Endothelial cell of umbilical vein (primary cell): Measurements from ENCODE around the gene SLC30A7. TPM values are rescaled to one million over a fixed set of nuclear protein-coding genes. Genes with fewer than 3 reads are reported as not detected.

ENCODE experiments used
- BruUV-seq: library from RNA; stranded (reverse); fragments of 400-500 nt; replicated peaks from 2 replicates; lab custom pipeline; 2021; lab: Mats Ljungman, UMichigan
- CTCF ChIA-PET: fragments of 300-600, 350-600 bp; sonication (Branson Sonifier 250); formaldehyde crosslinking; loops from one replicate; lab custom pipeline; 2021; ENCODE audit warnings: antibody characterized with exemption, inconsistent platforms; lab: Charles Lee
- POLR2A ChIA-PET: fragments of 300-600, 350-600 bp; sonication (Branson Sonifier 250); formaldehyde crosslinking; loops from one replicate; lab custom pipeline; 2021; ENCODE audit warnings: antibody characterized with exemption, inconsistent platforms; lab: Charles Lee
- DNase-seq: peaks from one replicate; pipeline ENCODE4 v3.0.0-alpha.2; 2011; ENCODE audit warnings: low read depth, low spot score
- FAIRE-seq: peaks from 2 replicates; lab custom pipeline; 2011; peaks lifted over from hg19 to GRCh38; lab: Jason Lieb, UNC
- H2AFZ ChIP-seq: 2 replicates; pipeline ENCODE4 v1.6.0; 2012; ENCODE audit warnings: low read depth, low read length, control low read depth, inconsistent platforms
- H3K27ac ChIP-seq: 2 replicates; pipeline ENCODE4 v1.5.1; 2011; ENCODE audit warnings: low read depth, mild to moderate bottlenecking, control low read depth, low read length, moderate library complexity; ENCODE audit not compliant: insufficient read depth
- H3K27me3 ChIP-seq, 2 experiments: 2 replicates each; pipeline versions ENCODE4 v1.6.0 to v1.6.1; 2011; ENCODE audit warnings: low read length in 2 of 2, mixed read lengths in 1 of 2; ENCODE audit not compliant: control insufficient read depth in 2 of 2, insufficient read depth in 2 of 2
- H3K36me3 ChIP-seq, 2 experiments: 2 replicates in 1 of 2; 3 replicates in 1 of 2; pipeline ENCODE4 v1.5.1; 2011; ENCODE audit warnings: low read length in 2 of 2, mild to moderate bottlenecking in 1 of 2, moderate library complexity in 1 of 2; ENCODE audit not compliant: control insufficient read depth in 2 of 2, insufficient read depth in 2 of 2; ENCODE audit errors: extremely low read depth in 1 of 2
- H3K4me1 ChIP-seq: 3 replicates; pipeline ENCODE4 v1.5.1; 2011; ENCODE audit warnings: mild to moderate bottlenecking, low read length; ENCODE audit not compliant: control insufficient read depth, insufficient read depth; ENCODE audit errors: extremely low read depth
- H3K4me2 ChIP-seq: 2 replicates; pipeline ENCODE4 v1.6.1; 2011; ENCODE audit warnings: low read length, control low read depth, mixed read lengths; ENCODE audit not compliant: insufficient read depth
- H3K4me3 ChIP-seq, 3 experiments: fragments of 200-600 bp in 1 of 3; sonication (generic), shearing (Covaris generic) in 1 of 3; replicated peaks in 1 of 3; 2 replicates each; pipeline ENCODE4 v1.5.1; 2011 to 2016; ENCODE audit warnings: control low read depth in 3 of 3, low read length in 3 of 3, mild to moderate bottlenecking in 2 of 3, inconsistent platforms in 1 of 3, low read depth in 1 of 3, moderate library complexity in 1 of 3; ENCODE audit not compliant: insufficient read depth in 1 of 3
- H3K79me2 ChIP-seq: 2 replicates; pipeline ENCODE4 v1.6.0; 2012; ENCODE audit warnings: low read length, inconsistent platforms; ENCODE audit not compliant: control insufficient read depth, insufficient read depth
- H3K9ac ChIP-seq: replicated peaks from 2 replicates; pipeline ENCODE3; 2011; ENCODE audit warnings: low read length, control low read depth; ENCODE audit not compliant: insufficient read depth; ENCODE audit errors: extremely low read depth
- H3K9me1 ChIP-seq: replicated peaks from 3 replicates; pipeline ENCODE4 v1.6.0; 2011; ENCODE audit warnings: mild to moderate bottlenecking, low read length; ENCODE audit not compliant: control insufficient read depth, insufficient read depth; ENCODE audit errors: extremely low read depth
- H3K9me3 ChIP-seq: replicated peaks from 2 replicates; pipeline ENCODE4 v1.5.1; 2012; ENCODE audit warnings: low read length, inconsistent platforms; ENCODE audit not compliant: control insufficient read depth, insufficient read depth
- H4K20me1 ChIP-seq: replicated peaks from 2 replicates; pipeline ENCODE3; 2011; ENCODE audit warnings: mild to moderate bottlenecking, low read length; ENCODE audit not compliant: control insufficient read depth, insufficient read depth; ENCODE audit errors: extremely low read depth
- CTCF ChIP-seq, 2 donors: IDR thresholded peaks; 1 replicate in 1 of 2; 2 replicates in 1 of 2; pipeline ENCODE4 v1.5.1; 2011; ENCODE audit warnings: low read length in 2 of 2, mild to moderate bottlenecking in 2 of 2, moderate library complexity in 2 of 2, control low read depth in 1 of 2, inconsistent platforms in 1 of 2, low read depth in 1 of 2; ENCODE audit not compliant: insufficient read depth in 1 of 2; ENCODE audit errors: extremely low read depth in 1 of 2
- EZH2 ChIP-seq: IDR thresholded peaks from 2 replicates; pipeline ENCODE4 v1.6.1; 2012; ENCODE audit warnings: borderline replicate concordance, low read depth, mild to moderate bottlenecking, moderate library complexity, low read length, inconsistent platforms; ENCODE audit not compliant: severe bottlenecking
- FOS ChIP-seq: IDR thresholded peaks from 2 replicates; pipeline ENCODE4 v1.6.1; 2011; ENCODE audit warnings: mild to moderate bottlenecking, low read length, moderate library complexity, borderline replicate concordance; ENCODE audit not compliant: insufficient read depth
- GATA2 ChIP-seq: IDR thresholded peaks from 2 replicates; pipeline ENCODE4 v1.7.0; 2011; ENCODE audit warnings: low read depth, mild to moderate bottlenecking, moderate library complexity, mixed read lengths, low read length; ENCODE audit not compliant: insufficient read length, insufficient read depth
- JUN ChIP-seq: IDR thresholded peaks from 2 replicates; pipeline ENCODE4 v1.6.1; 2011; ENCODE audit warnings: borderline replicate concordance, low read depth; ENCODE audit not compliant: insufficient read length, insufficient read depth
- MYC ChIP-seq: IDR thresholded peaks from one replicate; pipeline ENCODE4 v1.6.1; 2011; ENCODE audit warnings: mild to moderate bottlenecking, low read depth, low read length
- POLR2A ChIP-seq: IDR thresholded peaks from 2 replicates; pipeline ENCODE4 v1.6.1; 2012; ENCODE audit warnings: low read depth, mild to moderate bottlenecking, control low read depth, low read length
- POLR2AphosphoS5 ChIP-seq: IDR thresholded peaks from 2 replicates; pipeline ENCODE4 v1.6.1; 2012; ENCODE audit warnings: low read depth, mild to moderate bottlenecking, control low read depth, low read length, moderate library complexity; ENCODE audit not compliant: insufficient read depth
- dilution Hi-C: fragments of 300-500 bp; cut with MboI; formaldehyde crosslinking; loops from one replicate; pipeline ENCODE4 v1.15.0; 2019; ENCODE audit warnings: low sequenced_read_pairs; ENCODE audit not compliant: extremely low pct_ligation_motif_present
- intact Hi-C: fragments of 100-400 bp; cut with micrococcal nuclease; formaldehyde crosslinking; loops from one replicate; pipeline ENCODE4 v1.10.0; 2022
- polyA plus RNA-seq, 4 experiments: library from polyadenylated mRNA; depleted of rRNA in 3 of 4; stranded (reverse) in 3 of 4; unstranded in 1 of 4; fragments of >200 nt; gene quantifications; 2 replicates each; pipeline versions ENCODE4 v1.2.1 to v1.2.3, GENCODE V29; 2011 to 2012; ENCODE audit warnings: missing spikeins in 1 of 4
- total RNA-seq: library from RNA; stranded (reverse); gene quantifications from 2 replicates; pipeline ENCODE4 v1.2.3, GENCODE V29; 2021
- TF ChIP-seq, protein P1 (sequence below): IDR thresholded peaks from 2 replicates; pipeline ENCODE4 v1.6.1; 2011; ENCODE audit not compliant: insufficient read depth, insufficient read length

Gene SLC30A7
- total and polyA plus RNA-seq, 2 donors (not counting 3 experiments of a cell fraction or from before 2014, with no cell fraction given) = 9.3 to 38.6 TPM

DNA sequence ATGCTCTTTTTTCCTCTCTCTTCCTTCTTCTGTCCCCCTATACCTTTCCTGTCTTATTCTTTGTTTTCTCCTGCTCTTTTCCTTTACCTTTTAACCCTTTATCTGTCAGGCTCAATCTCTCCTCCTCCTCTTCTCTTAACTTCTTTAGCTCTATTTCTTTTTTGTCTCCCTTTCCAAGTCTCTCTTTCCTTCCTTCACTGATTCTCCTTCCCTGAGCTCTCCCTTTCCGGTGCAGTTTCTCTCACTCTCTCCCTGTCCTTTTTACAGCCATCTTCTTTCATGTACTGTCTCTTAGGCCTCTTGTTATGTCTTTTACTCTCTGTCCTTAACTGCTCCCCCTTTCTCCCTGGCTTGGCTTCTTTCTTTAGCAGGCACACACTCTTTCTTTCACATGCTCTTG lies 12.0 kb downstream of the SLC30A7 start:
- FAIRE-seq = no peak

DNA sequence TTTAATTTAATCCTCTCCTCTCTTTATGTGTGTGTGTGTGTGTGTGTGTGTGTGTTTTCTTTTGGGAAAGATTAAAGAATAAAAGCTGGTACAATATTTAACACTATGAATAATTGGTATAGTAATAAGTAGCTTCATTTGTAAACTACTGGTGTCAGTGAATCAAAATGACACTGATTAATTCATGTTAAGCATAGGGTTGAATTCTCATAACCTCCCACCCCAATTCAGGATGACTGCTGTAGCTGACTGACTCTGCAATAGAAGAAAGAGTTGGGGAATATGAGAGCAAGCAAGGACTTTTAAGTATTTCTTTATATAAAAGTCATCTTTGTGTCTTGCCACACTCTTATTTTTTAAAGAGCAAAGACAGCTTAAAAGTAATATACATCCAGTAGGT lies 13.1 kb downstream of the SLC30A7 start:
- POLR2A ChIA-PET = interaction anchor here (0.7 kb wide), 1 partner anchor 432 kb away, joined by 3 read pairs; no protein-coding TSS in a partner anchor
- no TSS peak for BruUV-seq
- H3K27ac ChIP-seq = no peak overlapping the region
- H3K9ac ChIP-seq = no peak overlapping the region
- H2AFZ ChIP-seq = no peak overlapping the region
- no peaks in the 10 kb centered on the region for H4K20me1 ChIP-seq
- peaks cover 10 to 30% of the 10 kb centered on the region in 2 experiments for H3K36me3 ChIP-seq
- no peaks in the 10 kb centered on the region for H3K9me3 ChIP-seq
- H3K4me3 ChIP-seq = no peak overlapping the region
- FAIRE-seq (no peak), DNase-seq (no peak)
- no peaks in the 10 kb centered on the region for H3K4me1 ChIP-seq
- H3K4me2 ChIP-seq = no peak overlapping the region
- peaks cover 22% of the 10 kb centered on the region for H3K79me2 ChIP-seq
- intact Hi-C loops (no loop called here), dilution Hi-C loops (loop anchor here (25.0 kb wide), 1 partner anchor 403 kb away; no protein-coding TSS in a partner anchor)
- TF ChIP-seq MYC (no peak), EZH2 (no peak), CTCF (IDR thresholded peaks at IDR 0.05; ENCODE audit: extremely low read depth in 1 of 2, insufficient read depth in 1 of 2, low read depth in 1 of 2, low read length in 2 of 2) (no peak), POLR2AphosphoS5 (no peak), GATA2 (no peak), FOS (no peak), POLR2A (no peak), JUN (no peak)
- TF ChIP-seq, protein P1, sequence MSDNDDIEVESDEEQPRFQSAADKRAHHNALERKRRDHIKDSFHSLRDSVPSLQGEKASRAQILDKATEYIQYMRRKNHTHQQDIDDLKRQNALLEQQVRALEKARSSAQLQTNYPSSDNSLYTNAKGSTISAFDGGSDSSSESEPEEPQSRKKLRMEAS = no peak
- no peaks in the 10 kb centered on the region for H3K9me1 ChIP-seq
- CTCF ChIA-PET = interaction anchor here (0.7 to 3.2 kb wide), 6 partner anchors 10 to 449 kb away, joined by 3 to 9 read pairs (median 4); no protein-coding TSS in a partner anchor
- H3K27me3 ChIP-seq = no peaks in the 10 kb centered on the region

More for the DNA sequence above, 12.0 kb downstream of the SLC30A7 start:
- Histone ChIP-seq H3K4me1 (no peaks in the 10 kb centered on the region), H3K4me2 (no peak overlapping the region), H3K9me3 (no peaks in the 10 kb centered on the region), H3K36me3 (peaks cover 10 to 27% of the 10 kb centered on the region in 2 experiments), H3K27me3 (no peaks in the 10 kb centered on the region), H3K4me3 (no peak overlapping the region), H2AFZ (no peak overlapping the region), H3K79me2 (peaks cover 23% of the 10 kb centered on the region), H4K20me1 (no peaks in the 10 kb centered on the region), H3K9me1 (no peaks in the 10 kb centered on the region), H3K27ac (no peak overlapping the region), H3K9ac (no peak overlapping the region)
- ChIA-PET CTCF (interaction anchor here (1.2 to 3.2 kb wide), 3 partner anchors 22 to 450 kb away, joined by 4 to 9 read pairs (median 5); no protein-coding TSS in a partner anchor), POLR2A (no interaction called here)
- dilution Hi-C loops (loop anchor here (25.0 kb wide), 1 partner anchor 404 kb away; no protein-coding TSS in a partner anchor), intact Hi-C loops (no loop called here)
- BruUV-seq = no TSS peak
- no peak for DNase-seq
- TF ChIP-seq GATA2 (no peak), POLR2AphosphoS5 (no peak)
